GM19328 (cell line): ENCODE data around the gene RNF220.
"Not testable (repeated sequence)": the region's sequence is repeated elsewhere in the genome, so short reads cannot be mapped to it uniquely, and the experiment has no call there.

Source experiments
- ATAC-seq: cut with Tn5 transposase; IDR thresholded peaks from one replicate; pipeline ENCODE4 v1.9.1; 2021; ENCODE audit warnings: mild to moderate bottlenecking, moderate library complexity; ENCODE audit not compliant: unreplicated experiment

Gene RNF220

GRCh38 chr1:44485229-44485933 is 80.3 kb downstream of the RNF220 start:
- ATAC-seq, result no peak

- ATAC-seq, result no peak
Measured at GRCh38 chr1:44485934-44486460, 80.9 kb downstream of the RNF220 start.

- no peak for ATAC-seq
Measured at GRCh38 chr1:44489481-44489880, 84.4 kb downstream of the RNF220 start.

- no peak for ATAC-seq
Measured at GRCh38 chr1:44496541-44497171, 91.6 kb downstream of the RNF220 start.

- ATAC-seq, result no peak
Measured at GRCh38 chr1:44497422-44498170, 92.5 kb downstream of the RNF220 start.

GRCh38 chr1:44499306-44499705 is 94.3 kb downstream of the RNF220 start:
- no peak for ATAC-seq

GRCh38 chr1:44500181-44501046 is 95.4 kb downstream of the RNF220 start:
- ATAC-seq, result no peak

GRCh38 chr1:44501047-44501890 is 96.2 kb downstream of the RNF220 start:
- ATAC-seq, result no peak

GRCh38 chr1:44502823-44503222 is 97.8 kb downstream of the RNF220 start:
- ATAC-seq, result not testable (repeated sequence)

GRCh38 chr1:44503625-44504024 is 98.6 kb downstream of the RNF220 start:
- no peak for ATAC-seq

GRCh38 chr1:44505210-44505993 is 100.3 kb downstream of the RNF220 start:
- no peak for ATAC-seq

- ATAC-seq, result no peak
Measured at GRCh38 chr1:44507490-44508396, 102.7 kb downstream of the RNF220 start.

GRCh38 chr1:44508397-44508745 is 103.3 kb downstream of the RNF220 start:
- no peak for ATAC-seq

GRCh38 chr1:44511363-44511762 is 106.3 kb downstream of the RNF220 start:
- no peak for ATAC-seq

- ATAC-seq, result no peak
Measured at GRCh38 chr1:44511769-44512168, 106.7 kb downstream of the RNF220 start.

GRCh38 chr1:44512313-44512885 is 107.3 kb downstream of the RNF220 start:
- ATAC-seq, result no peak

- ATAC-seq, result no peak
Measured at GRCh38 chr1:44513111-44513510, 108.1 kb downstream of the RNF220 start.

GRCh38 chr1:44514673-44515072 is 109.6 kb downstream of the RNF220 start:
- no peak for ATAC-seq
